ENCODE data around the gene PTGIR. TPM values are rescaled to one million over a fixed set of nuclear protein-coding genes. Genes with fewer than 3 reads are reported as not detected.
A peak's percentile ranks its signal among the peaks of the same experiment; 100 is the strongest.

PTGIR gene
- total and polyA plus RNA-seq, 2 of the 4 experiments (the other 2 are of a cell fraction) = 0.54 to 5.3 TPM

DNA sequence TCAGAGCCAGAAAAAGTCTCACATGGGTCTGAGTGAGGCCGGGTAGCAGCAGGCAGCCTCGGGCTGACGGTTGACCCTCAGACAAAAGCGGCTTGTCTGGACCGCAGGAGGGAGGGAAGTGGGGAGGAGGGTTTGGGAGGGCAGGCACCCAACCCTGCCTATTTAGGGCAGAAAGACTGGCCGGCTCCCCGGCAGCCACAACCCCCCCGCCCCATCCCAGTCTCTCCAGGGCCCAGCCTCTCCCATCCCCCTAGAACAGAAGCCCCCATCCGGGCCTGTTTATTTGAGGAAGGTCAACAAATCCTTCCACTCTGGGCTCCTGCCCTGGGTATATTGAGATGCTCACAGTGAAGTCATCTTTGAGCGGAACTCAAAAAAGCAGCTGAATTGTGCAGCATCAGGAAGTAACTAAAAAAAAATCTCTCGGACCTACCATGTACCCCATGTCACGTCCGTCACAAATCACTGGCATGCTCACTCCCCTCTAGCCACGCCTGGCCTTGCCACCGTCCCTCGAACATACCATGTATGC lies 29.8 kb upstream of the PTGIR start:
- H3K4me2 ChIP-seq (ENCODE audit: low read depth, low read length) = no peak overlapping the region
- H4K5ac ChIP-seq (ENCODE audit: low read depth, low read length) = no peak overlapping the region
- no peak overlapping the region for H3K27ac ChIP-seq (ENCODE audit: insufficient read depth, low read length)
- no peak overlapping the region for H4K91ac ChIP-seq (ENCODE audit: insufficient read depth, low read depth, low read length)
- H2AK5ac ChIP-seq (ENCODE audit: low read depth, low read length) = 0 out of 2 replicates have a peak overlapping the region, but pooled peaks have one; percentile 20
- POLR2A ChIA-PET (ENCODE audit: unreplicated experiment) = no interaction called here
- H3K9me3 ChIP-seq (ENCODE audit: control insufficient read depth, insufficient read depth, low read length) = no peaks in the 10 kb centered on the region
- no peak overlapping the region for H2BK15ac ChIP-seq (ENCODE audit: low read depth, low read length)
- no peak overlapping the region for H3K4ac ChIP-seq (ENCODE audit: low read depth, low read length)
- intact Hi-C loops (cut with micrococcal nuclease) (no loop called here), dilution Hi-C loops (cut with HindIII; ENCODE audit: low sequenced_read_pairs, unreplicated experiment) (no loop called here), in situ Hi-C loops (cut with MboI; ENCODE audit: low sequenced_read_pairs) (no loop called here)
- peaks cover 3% of the 10 kb centered on the region for H3K4me1 ChIP-seq (ENCODE audit: control insufficient read depth, insufficient read depth, low read length)
- H3K23ac ChIP-seq (ENCODE audit: low read depth, low read length) = no peak overlapping the region
- H2AK9ac ChIP-seq (replicated peaks; ENCODE audit: low read depth, low read length, poor library complexity) = no peak overlapping the region
- H3K79me1 ChIP-seq (ENCODE audit: low read depth in 1 of 2, low read length in 2 of 2) = peaks cover 0 to 6% of the 10 kb centered on the region in 2 experiments; a peak in 1 of 4 replicates
- H3K4me3 ChIP-seq (ENCODE audit: insufficient read depth, low read depth, low read length) = no peak overlapping the region
- 46% methylated on average over 5 of the region's 16 CpGs; no CpG with 5 or more reads in 1 of the 2 experiments for WGBS, 2 experiments (ENCODE audit: extremely low coverage in 2 of 2, insufficient read length in 1 of 2)
- no peak overlapping the region for H3K18ac ChIP-seq (ENCODE audit: low read depth, low read length)
- H3K56ac ChIP-seq (ENCODE audit: extremely low read depth, insufficient read depth, low read length) = no peak overlapping the region
- no peaks in the 10 kb centered on the region for H4K20me1 ChIP-seq (ENCODE audit: insufficient read depth, low read length)
- DNase-seq = no peak
- no peak overlapping the region for H2BK5ac ChIP-seq (ENCODE audit: low read depth, low read length, poor library complexity, severe bottlenecking)
- no peaks in the 10 kb centered on the region for H3K27me3 ChIP-seq (ENCODE audit: control insufficient read depth, insufficient read depth, low read length)
- H2BK120ac ChIP-seq (ENCODE audit: low read depth, low read length) = no peak overlapping the region
- no peak overlapping the region; a peak in 1 of 4 replicates for H4K8ac ChIP-seq (ENCODE audit: low read depth in 2 of 2, low read length in 2 of 2)
- no peak overlapping the region for H2AFZ ChIP-seq (replicated peaks; ENCODE audit: low read length, poor library complexity)
- H3K36me3 ChIP-seq (ENCODE audit: control insufficient read depth, insufficient read depth, low read length) = peaks cover 2% of the 10 kb centered on the region; the same call in 1 of the 2 replicates
- H3K9me1 ChIP-seq (ENCODE audit: insufficient read depth, low read length) = 0 out of 2 replicates have a peak, but pooled peaks cover 3% of the 10 kb centered on the region
- no peak for ATAC-seq (ENCODE audit: low read depth)
- CTCF ChIA-PET = no interaction called here
- H3K9ac ChIP-seq (ENCODE audit: low read depth, low read length) = no peak overlapping the region
- H3K14ac ChIP-seq (replicated peaks; ENCODE audit: low read depth, low read length) = no peak overlapping the region
- BruUV-seq (replicated peaks) = no TSS peak
- TF ChIP-seq CHD1 (IDR thresholded peaks at IDR 0.05; ENCODE audit: low read depth, low read length) (no peak), NFE2L2 (IDR thresholded peaks at IDR 0.05; ENCODE audit: low read depth, low read length) (no peak), RAD21 (IDR thresholded peaks at IDR 0.05; ENCODE audit: low read length) (no peak), BHLHE40 (IDR thresholded peaks at IDR 0.05; ENCODE audit: low read depth, low read length) (no peak), RCOR1 (IDR thresholded peaks at IDR 0.05; ENCODE audit: insufficient replicate concordance, low read length) (no peak), RFX5 (IDR thresholded peaks at IDR 0.05; ENCODE audit: low read depth, low read length) (no peak), MXI1 (IDR thresholded peaks at IDR 0.05; ENCODE audit: borderline replicate concordance, low read depth, low read length) (no peak), SMC3 (IDR thresholded peaks at IDR 0.05; ENCODE audit: low read depth, low read length) (no peak), MAZ (IDR thresholded peaks at IDR 0.05; ENCODE audit: borderline replicate concordance, low read depth, low read length) (no peak)
- TF ChIP-seq, protein P1, sequence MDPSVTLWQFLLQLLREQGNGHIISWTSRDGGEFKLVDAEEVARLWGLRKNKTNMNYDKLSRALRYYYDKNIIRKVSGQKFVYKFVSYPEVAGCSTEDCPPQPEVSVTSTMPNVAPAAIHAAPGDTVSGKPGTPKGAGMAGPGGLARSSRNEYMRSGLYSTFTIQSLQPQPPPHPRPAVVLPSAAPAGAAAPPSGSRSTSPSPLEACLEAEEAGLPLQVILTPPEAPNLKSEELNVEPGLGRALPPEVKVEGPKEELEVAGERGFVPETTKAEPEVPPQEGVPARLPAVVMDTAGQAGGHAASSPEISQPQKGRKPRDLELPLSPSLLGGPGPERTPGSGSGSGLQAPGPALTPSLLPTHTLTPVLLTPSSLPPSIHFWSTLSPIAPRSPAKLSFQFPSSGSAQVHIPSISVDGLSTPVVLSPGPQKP (IDR thresholded peaks at IDR 0.05; ENCODE audit: borderline replicate concordance, low read depth, low read length) = no peak
- no peak overlapping the region for H2BK20ac ChIP-seq (ENCODE audit: low read depth, low read length)
